HG03066 (cell line): ENCODE data around the gene EPDR1.
"Not testable (repeated sequence)": the region's sequence is repeated elsewhere in the genome, so short reads cannot be mapped to it uniquely, and the experiment has no call there.

ENCODE experiments used
- ATAC-seq: cut with Tn5 transposase; IDR thresholded peaks from one replicate; pipeline ENCODE4 v1.9.1; 2021; ENCODE audit warnings: low read depth; ENCODE audit not compliant: unreplicated experiment

The EPDR1 gene

GRCh38 chr7:37927773-37928444 lies 7.5 kb downstream of the EPDR1 start:
- no peak for ATAC-seq

GRCh38 chr7:37928878-37929277 lies 8.4 kb downstream of the EPDR1 start:
- no peak for ATAC-seq

GRCh38 chr7:37930226-37930948 lies 9.9 kb downstream of the EPDR1 start:
- ATAC-seq: no peak

GRCh38 chr7:37932543-37932942 lies 12.1 kb downstream of the EPDR1 start:
- ATAC-seq: no peak

- ATAC-seq: no peak
Measured at GRCh38 chr7:37933018-37933566, 12.7 kb downstream of the EPDR1 start.

- no peak for ATAC-seq
Measured at GRCh38 chr7:37942934-37943610, 22.6 kb downstream of the EPDR1 start.

- no peak for ATAC-seq
Measured at GRCh38 chr7:37943905-37944736, 23.7 kb downstream of the EPDR1 start.

GRCh38 chr7:37944737-37945054 lies 24.3 kb downstream of the EPDR1 start:
- no peak for ATAC-seq

- no peak for ATAC-seq
Measured at GRCh38 chr7:37945336-37945735, 24.9 kb downstream of the EPDR1 start.

GRCh38 chr7:37947138-37947940 lies 26.9 kb downstream of the EPDR1 start:
- ATAC-seq: no peak

GRCh38 chr7:37947941-37948210 lies 27.4 kb downstream of the EPDR1 start:
- no peak for ATAC-seq

GRCh38 chr7:37952240-37952639 lies 31.8 kb downstream of the EPDR1 start:
- ATAC-seq: no peak

GRCh38 chr7:37954217-37954616 lies 33.8 kb downstream of the EPDR1 start:
- ATAC-seq: not testable (repeated sequence)

GRCh38 chr7:37956791-37957190 lies 36.4 kb downstream of the EPDR1 start:
- ATAC-seq: no peak

GRCh38 chr7:37957221-37957970 lies 37.0 kb downstream of the EPDR1 start:
- ATAC-seq: no peak

- no peak for ATAC-seq
Measured at GRCh38 chr7:37960483-37960882, 40.0 kb downstream of the EPDR1 start.

- no peak for ATAC-seq
Measured at GRCh38 chr7:37961251-37961650, 40.8 kb downstream of the EPDR1 start.

- no peak for ATAC-seq
Measured at GRCh38 chr7:37964196-37964595, 43.8 kb downstream of the EPDR1 start.

GRCh38 chr7:37970211-37970610 lies 49.8 kb downstream of the EPDR1 start:
- ATAC-seq: no peak
